Uterus (tissue), 2 donors: ENCODE results near the gene TTLL7.

Experiments used
- POLR2A ChIP-seq, 2 donors: fragments of 450-650 bp; IDR thresholded peaks; one replicate each; pipeline ENCODE4 v1.6.1; 2016; ENCODE audit warnings: antibody characterized with exemption in 2 of 2, mild to moderate bottlenecking in 1 of 2, moderate library complexity in 1 of 2
- TF ChIP-seq, protein P1 (sequence below), 4 experiments: fragments of 200-600 bp in 2 of 4; fragments of 450-650 bp in 2 of 4; sonication (generic) in 2 of 4; IDR thresholded peaks; one replicate each; pipeline ENCODE4 v1.5.1; 2016 to 2019; ENCODE audit warnings: antibody characterized with exemption in 4 of 4, mild to moderate bottlenecking in 2 of 4, moderate library complexity in 1 of 4

DNA sequence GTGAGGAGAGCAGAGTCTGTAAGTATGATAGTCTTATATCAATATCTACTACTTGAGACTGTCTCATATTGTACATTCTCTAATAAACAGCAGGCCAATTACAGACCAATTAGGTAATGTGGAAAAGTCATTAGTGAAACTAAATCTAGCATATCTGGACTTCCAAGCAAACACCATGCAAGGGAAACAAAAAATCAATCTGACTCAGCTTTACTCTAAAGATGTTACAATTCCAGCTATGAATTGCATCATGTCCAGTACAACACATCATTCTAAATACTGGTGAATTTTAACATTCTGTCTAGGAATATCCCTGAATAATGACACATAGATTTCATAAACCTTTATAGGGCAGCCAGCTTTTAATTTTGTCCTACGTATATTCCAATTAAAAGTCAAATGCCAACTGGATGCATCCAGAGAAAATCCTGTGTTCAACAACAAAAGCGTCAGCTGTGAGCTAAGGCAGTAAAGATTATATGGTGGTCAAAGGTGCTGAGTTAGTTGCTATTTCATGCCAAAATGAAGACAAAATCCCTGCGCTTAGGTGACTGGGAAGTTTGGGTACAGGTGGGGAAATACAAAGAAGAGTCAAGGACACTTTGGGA lies 159.3 kb downstream of the TTLL7 start:
- TF ChIP-seq, protein P1, sequence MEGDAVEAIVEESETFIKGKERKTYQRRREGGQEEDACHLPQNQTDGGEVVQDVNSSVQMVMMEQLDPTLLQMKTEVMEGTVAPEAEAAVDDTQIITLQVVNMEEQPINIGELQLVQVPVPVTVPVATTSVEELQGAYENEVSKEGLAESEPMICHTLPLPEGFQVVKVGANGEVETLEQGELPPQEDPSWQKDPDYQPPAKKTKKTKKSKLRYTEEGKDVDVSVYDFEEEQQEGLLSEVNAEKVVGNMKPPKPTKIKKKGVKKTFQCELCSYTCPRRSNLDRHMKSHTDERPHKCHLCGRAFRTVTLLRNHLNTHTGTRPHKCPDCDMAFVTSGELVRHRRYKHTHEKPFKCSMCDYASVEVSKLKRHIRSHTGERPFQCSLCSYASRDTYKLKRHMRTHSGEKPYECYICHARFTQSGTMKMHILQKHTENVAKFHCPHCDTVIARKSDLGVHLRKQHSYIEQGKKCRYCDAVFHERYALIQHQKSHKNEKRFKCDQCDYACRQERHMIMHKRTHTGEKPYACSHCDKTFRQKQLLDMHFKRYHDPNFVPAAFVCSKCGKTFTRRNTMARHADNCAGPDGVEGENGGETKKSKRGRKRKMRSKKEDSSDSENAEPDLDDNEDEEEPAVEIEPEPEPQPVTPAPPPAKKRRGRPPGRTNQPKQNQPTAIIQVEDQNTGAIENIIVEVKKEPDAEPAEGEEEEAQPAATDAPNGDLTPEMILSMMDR (IDR thresholded peaks at IDR 0.05) = no peak
- no peak for TF ChIP-seq POLR2A (IDR thresholded peaks at IDR 0.05)
